ENCODE results near the gene SLC15A5. TPM values are rescaled to one million over a fixed set of nuclear protein-coding genes. Genes with fewer than 3 reads are reported as not detected.

The SLC15A5 gene
- total and polyA plus RNA-seq, 2 of the 4 experiments (the other 2 are of a cell fraction), result not detected

GRCh38 chr12:16224196-16224595, 53.3 kb downstream of the SLC15A5 start:
- Histone ChIP-seq H3K36me3 (ENCODE audit: control insufficient read depth, insufficient read depth, low read length) (no peaks in the 10 kb centered on the region), H2BK15ac (ENCODE audit: low read depth, low read length) (no peak overlapping the region), H2BK5ac (ENCODE audit: low read depth, low read length, poor library complexity, severe bottlenecking) (no peak overlapping the region), H3K27ac (ENCODE audit: insufficient read depth, low read length) (no peak overlapping the region), H4K8ac (ENCODE audit: low read depth in 2 of 2, low read length in 2 of 2) (no peak overlapping the region), H3K4me2 (ENCODE audit: low read depth, low read length) (no peak overlapping the region), H3K4ac (ENCODE audit: low read depth, low read length) (no peak overlapping the region), H3K9ac (ENCODE audit: low read depth, low read length) (no peak overlapping the region), H4K5ac (ENCODE audit: low read depth, low read length) (no peak overlapping the region), H3K4me1 (ENCODE audit: control insufficient read depth, insufficient read depth, low read length) (no peaks in the 10 kb centered on the region), H2AFZ (replicated peaks; ENCODE audit: low read length, poor library complexity) (no peak overlapping the region), H3K14ac (replicated peaks; ENCODE audit: low read depth, low read length) (no peak overlapping the region), H2AK9ac (replicated peaks; ENCODE audit: low read depth, low read length, poor library complexity) (no peak overlapping the region), H4K91ac (ENCODE audit: insufficient read depth, low read depth, low read length) (no peak overlapping the region), H3K27me3 (ENCODE audit: control insufficient read depth, insufficient read depth, low read length) (no peaks in the 10 kb centered on the region), H3K9me1 (ENCODE audit: insufficient read depth, low read length) (no peaks in the 10 kb centered on the region), H3K23ac (ENCODE audit: low read depth, low read length) (no peak overlapping the region), H3K18ac (ENCODE audit: low read depth, low read length) (no peak overlapping the region), H3K4me3 (ENCODE audit: insufficient read depth, low read depth, low read length) (no peak overlapping the region), H4K20me1 (ENCODE audit: insufficient read depth, low read length) (no peaks in the 10 kb centered on the region), H3K79me1 (ENCODE audit: low read depth in 1 of 2, low read length in 2 of 2) (no peaks in the 10 kb centered on the region), H3K56ac (ENCODE audit: extremely low read depth, insufficient read depth, low read length) (no peak overlapping the region), H2AK5ac (ENCODE audit: low read depth, low read length) (no peak overlapping the region), H2BK20ac (ENCODE audit: low read depth, low read length) (no peak overlapping the region), H2BK120ac (ENCODE audit: low read depth, low read length) (no peak overlapping the region), H3K9me3 (ENCODE audit: control insufficient read depth, insufficient read depth, low read length) (no peaks in the 10 kb centered on the region)
- TF ChIP-seq USF2 (IDR thresholded peaks at IDR 0.05; ENCODE audit: low read depth, low read length), result no peak
- TF ChIP-seq SMC3 (IDR thresholded peaks at IDR 0.05; ENCODE audit: low read depth, low read length), result no peak
- TF ChIP-seq FOS (IDR thresholded peaks at IDR 0.05; ENCODE audit: low read depth, low read length), result no peak
- TF ChIP-seq RFX5 (IDR thresholded peaks at IDR 0.05; ENCODE audit: low read depth, low read length), result no peak
- TF ChIP-seq RCOR1 (IDR thresholded peaks at IDR 0.05; ENCODE audit: insufficient replicate concordance, low read length), result no peak
- TF ChIP-seq MAFK (IDR thresholded peaks at IDR 0.05; ENCODE audit: low read depth, low read length), result no peak
- in situ Hi-C loops (cut with MboI; ENCODE audit: low sequenced_read_pairs), result no loop called here
- dilution Hi-C loops (cut with HindIII; ENCODE audit: low sequenced_read_pairs, unreplicated experiment), result no loop called here
- DNase-seq (no peak), ATAC-seq (ENCODE audit: low read depth) (no peak)
- 83% methylated on average over 1 of the region's 3 CpGs; no CpG with 5 or more reads in 1 of the 2 experiments for WGBS, 2 experiments (ENCODE audit: extremely low coverage in 2 of 2, insufficient read length in 1 of 2)
- CTCF ChIA-PET, result no interaction called here
- BruUV-seq (replicated peaks), result no TSS peak
- intact Hi-C loops (cut with micrococcal nuclease), result no loop called here
- POLR2A ChIA-PET (ENCODE audit: unreplicated experiment), result no interaction called here

Data from IMR-90 (cell line).